Measurements from ENCODE around the gene OR2T1. TPM values are rescaled to one million over a fixed set of nuclear protein-coding genes. Genes with fewer than 3 reads are reported as not detected.
"Not testable (repeated sequence)": the region's sequence is repeated elsewhere in the genome, so short reads cannot be mapped to it uniquely, and the experiment has no call there.

The OR2T1 gene
- total RNA-seq = not detected
- long read RNA-seq = 0 reads

GRCh38 chr1:248402748-248403147 is at the start of gene OR2T1:
TSS of gene OR2T1 (plus strand) at chr1:248403048. CDS start at chr1:248406148, 3,100 bp downstream.
- ATAC-seq = no peak
- intact Hi-C loops (cut with DNase I, micrococcal nuclease) = no loop called here
- no peak for DNase-seq

- DNase-seq (no peak), ATAC-seq (no peak)
- intact Hi-C loops (cut with DNase I, micrococcal nuclease) = no loop called here
These were observed 43.4 kb upstream of the OR2T1 start for GRCh38 chr1:248359415-248359814.

GRCh38 chr1:248361121-248361715 is 41.6 kb upstream of the OR2T1 start, which contains the start of gene OR2T4:
TSS of gene OR2T4 (plus strand) at chr1:248361665. CDS start at chr1:248361665, 0 bp downstream.
- DNase-seq (no peak), ATAC-seq (no peak)
- intact Hi-C loops (cut with DNase I, micrococcal nuclease) = no loop called here

GRCh38 chr1:248366609-248367008 is 36.2 kb upstream of the OR2T1 start:
- intact Hi-C loops (cut with DNase I, micrococcal nuclease) = no loop called here
- ATAC-seq (no peak), DNase-seq (no peak)

GRCh38 chr1:248372394-248372793 is 30.5 kb upstream of the OR2T1 start:
- intact Hi-C loops (cut with DNase I, micrococcal nuclease) = no loop called here
- ATAC-seq = no peak
- DNase-seq = no peak

- intact Hi-C loops (cut with DNase I, micrococcal nuclease) = no loop called here
- DNase-seq (no peak), ATAC-seq (no peak)
These were observed 29.1 kb upstream of the OR2T1 start for GRCh38 chr1:248373761-248374160.

- ATAC-seq (no peak), DNase-seq (no peak)
- intact Hi-C loops (cut with DNase I, micrococcal nuclease) = no loop called here
These were observed 27.4 kb upstream of the OR2T1 start, which contains the start of gene OR2T6 for GRCh38 chr1:248375446-248375845. TSS of gene OR2T6 (plus strand) at chr1:248375746. CDS start at chr1:248387609, 11,863 bp downstream.

GRCh38 chr1:248376916-248377315 is 25.9 kb upstream of the OR2T1 start:
- ATAC-seq (no peak), DNase-seq (no peak)
- intact Hi-C loops (cut with DNase I, micrococcal nuclease) = no loop called here

- DNase-seq = no peak
- intact Hi-C loops (cut with DNase I, micrococcal nuclease) = no loop called here
- ATAC-seq = no peak
These were observed 22.0 kb upstream of the OR2T1 start for GRCh38 chr1:248380854-248381253.

GRCh38 chr1:248388426-248388825 is 14.4 kb upstream of the OR2T1 start:
- intact Hi-C loops (cut with DNase I, micrococcal nuclease) = no loop called here
- ATAC-seq (no peak), DNase-seq (no peak)

GRCh38 chr1:248393050-248393449 is 9.8 kb upstream of the OR2T1 start:
- intact Hi-C loops (cut with DNase I, micrococcal nuclease) = no loop called here
- DNase-seq (no peak), ATAC-seq (no peak)

- intact Hi-C loops (cut with DNase I, micrococcal nuclease) = no loop called here
- ATAC-seq (no peak), DNase-seq (no peak)
These were observed 1.2 kb downstream of the OR2T1 start for GRCh38 chr1:248404024-248404423.

GRCh38 chr1:248406721-248407692 is 4.2 kb downstream of the OR2T1 start:
- no peak for ATAC-seq
- no peak for DNase-seq
- intact Hi-C loops (cut with DNase I, micrococcal nuclease) = no loop called here

GRCh38 chr1:248416226-248416625 is 13.4 kb downstream of the OR2T1 start:
- ATAC-seq (no peak), DNase-seq (no peak)
- intact Hi-C loops (cut with DNase I, micrococcal nuclease) = no loop called here

GRCh38 chr1:248417854-248418253 is 15.0 kb downstream of the OR2T1 start:
- DNase-seq (no peak), ATAC-seq (no peak)
- intact Hi-C loops (cut with DNase I, micrococcal nuclease) = no loop called here

- ATAC-seq (no peak), DNase-seq (no peak)
- intact Hi-C loops (cut with DNase I, micrococcal nuclease) = no loop called here
These were observed 18.5 kb downstream of the OR2T1 start for GRCh38 chr1:248421384-248421783.

- DNase-seq; ATAC-seq; intact Hi-C loops (cut with DNase I, micrococcal nuclease): not testable (repeated sequence)
These were observed 24.8 kb downstream of the OR2T1 start for GRCh38 chr1:248427526-248428191.

- intact Hi-C loops (cut with DNase I, micrococcal nuclease); DNase-seq; ATAC-seq: not testable (repeated sequence)
These were observed 25.3 kb downstream of the OR2T1 start for GRCh38 chr1:248428192-248428533.

- ATAC-seq; DNase-seq; intact Hi-C loops (cut with DNase I, micrococcal nuclease): not testable (repeated sequence)
These were observed 28.8 kb downstream of the OR2T1 start for GRCh38 chr1:248431683-248432082.
